Ishikawa (cell line): ENCODE data around the gene SERPINC1.

Experiments
- CEBPB ChIP-seq: IDR thresholded peaks from 2 replicates; pipeline ENCODE4 v1.6.1; 2012
- CREB1 ChIP-seq: IDR thresholded peaks from 2 replicates; pipeline ENCODE4 v1.6.1; 2012; ENCODE audit warnings: low read depth
- EGR1 ChIP-seq: IDR thresholded peaks from 2 replicates; pipeline ENCODE4 v1.6.1; 2012
- EP300 ChIP-seq: IDR thresholded peaks from 2 replicates; pipeline ENCODE4 v1.6.1; 2012; ENCODE audit warnings: borderline replicate concordance
- FOXM1 ChIP-seq: IDR thresholded peaks from 2 replicates; pipeline ENCODE4 v1.6.1; 2012; ENCODE audit warnings: low read depth, borderline replicate concordance
- MAX ChIP-seq: IDR thresholded peaks from 2 replicates; pipeline ENCODE4 v1.6.1; 2012
- NFIC ChIP-seq: IDR thresholded peaks from 2 replicates; pipeline ENCODE4 v1.6.1; 2012
- RAD21 ChIP-seq: IDR thresholded peaks from 2 replicates; pipeline ENCODE4 v1.6.1; 2012; ENCODE audit warnings: low read depth
- TAF1 ChIP-seq: IDR thresholded peaks from 2 replicates; pipeline ENCODE4 v1.6.1; 2012; ENCODE audit warnings: low read depth, mild to moderate bottlenecking
- TCF12 ChIP-seq: IDR thresholded peaks from 2 replicates; pipeline ENCODE4 v1.6.1; 2012; ENCODE audit warnings: low read depth
- TEAD4 ChIP-seq: IDR thresholded peaks from 2 replicates; pipeline ENCODE4 v1.6.1; 2012
- USF1 ChIP-seq: IDR thresholded peaks from 2 replicates; pipeline ENCODE4 v1.6.1; 2012
- YY1 ChIP-seq: IDR thresholded peaks from 2 replicates; pipeline ENCODE4 v1.6.1; 2012; ENCODE audit warnings: low read depth
- ZBTB7A ChIP-seq: IDR thresholded peaks from 2 replicates; pipeline ENCODE4 v1.6.1; 2012; ENCODE audit warnings: low read depth
- TF ChIP-seq, protein P1 (sequence below): IDR thresholded peaks from 2 replicates; pipeline ENCODE4 v1.6.1; 2012; ENCODE audit warnings: low read depth, mild to moderate bottlenecking

SERPINC1 gene

GRCh38 chr1:173863224-173864161 is 53.6 kb downstream of the SERPINC1 start:
- TF ChIP-seq EGR1, result no peak
- TF ChIP-seq TAF1, result no peak
- no peak for TF ChIP-seq ZBTB7A
- TF ChIP-seq, protein P1, sequence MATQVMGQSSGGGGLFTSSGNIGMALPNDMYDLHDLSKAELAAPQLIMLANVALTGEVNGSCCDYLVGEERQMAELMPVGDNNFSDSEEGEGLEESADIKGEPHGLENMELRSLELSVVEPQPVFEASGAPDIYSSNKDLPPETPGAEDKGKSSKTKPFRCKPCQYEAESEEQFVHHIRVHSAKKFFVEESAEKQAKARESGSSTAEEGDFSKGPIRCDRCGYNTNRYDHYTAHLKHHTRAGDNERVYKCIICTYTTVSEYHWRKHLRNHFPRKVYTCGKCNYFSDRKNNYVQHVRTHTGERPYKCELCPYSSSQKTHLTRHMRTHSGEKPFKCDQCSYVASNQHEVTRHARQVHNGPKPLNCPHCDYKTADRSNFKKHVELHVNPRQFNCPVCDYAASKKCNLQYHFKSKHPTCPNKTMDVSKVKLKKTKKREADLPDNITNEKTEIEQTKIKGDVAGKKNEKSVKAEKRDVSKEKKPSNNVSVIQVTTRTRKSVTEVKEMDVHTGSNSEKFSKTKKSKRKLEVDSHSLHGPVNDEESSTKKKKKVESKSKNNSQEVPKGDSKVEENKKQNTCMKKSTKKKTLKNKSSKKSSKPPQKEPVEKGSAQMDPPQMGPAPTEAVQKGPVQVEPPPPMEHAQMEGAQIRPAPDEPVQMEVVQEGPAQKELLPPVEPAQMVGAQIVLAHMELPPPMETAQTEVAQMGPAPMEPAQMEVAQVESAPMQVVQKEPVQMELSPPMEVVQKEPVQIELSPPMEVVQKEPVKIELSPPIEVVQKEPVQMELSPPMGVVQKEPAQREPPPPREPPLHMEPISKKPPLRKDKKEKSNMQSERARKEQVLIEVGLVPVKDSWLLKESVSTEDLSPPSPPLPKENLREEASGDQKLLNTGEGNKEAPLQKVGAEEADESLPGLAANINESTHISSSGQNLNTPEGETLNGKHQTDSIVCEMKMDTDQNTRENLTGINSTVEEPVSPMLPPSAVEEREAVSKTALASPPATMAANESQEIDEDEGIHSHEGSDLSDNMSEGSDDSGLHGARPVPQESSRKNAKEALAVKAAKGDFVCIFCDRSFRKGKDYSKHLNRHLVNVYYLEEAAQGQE, result peak; percentile 8; the same call in 1 of the 2 replicates
- no peak for TF ChIP-seq RAD21
- no peak for TF ChIP-seq FOXM1
- no peak for TF ChIP-seq EP300
- no peak for TF ChIP-seq CREB1
- 0 out of 2 replicates have a peak, but pooled peaks have one; percentile 7 for TF ChIP-seq NFIC
- TF ChIP-seq TCF12, result no peak

DNA sequence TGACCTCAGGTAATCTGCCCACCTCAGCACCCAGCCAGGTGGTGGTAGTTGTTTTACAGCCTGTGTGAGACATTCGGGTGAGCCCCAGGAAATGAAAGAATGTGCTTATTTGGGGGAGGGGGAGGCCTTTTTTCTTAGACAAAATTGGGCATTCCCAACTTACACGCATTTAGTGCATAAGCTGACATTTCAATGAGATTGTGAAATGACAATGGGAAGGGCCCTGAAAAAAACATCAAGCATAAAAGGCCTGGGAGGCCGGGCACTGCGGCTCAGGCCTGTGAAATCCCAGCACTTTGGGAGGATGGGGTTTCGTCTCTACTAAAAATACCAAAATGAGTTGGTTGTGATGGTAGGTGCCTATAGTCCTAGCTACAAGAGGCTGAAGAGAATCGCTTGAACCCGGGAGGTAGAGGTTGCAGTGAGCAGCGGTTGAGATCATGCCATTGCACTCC is 54.3 kb downstream of the SERPINC1 start:
- no peak for TF ChIP-seq MAX
- no peak for TF ChIP-seq CREB1
- TF ChIP-seq, protein P1, result no peak
- no peak for TF ChIP-seq TAF1
- TF ChIP-seq ZBTB7A, result no peak
- TF ChIP-seq YY1, result no peak
- no peak for TF ChIP-seq EGR1
- no peak for TF ChIP-seq TCF12
- TF ChIP-seq FOXM1, result no peak
- no peak for TF ChIP-seq RAD21

DNA sequence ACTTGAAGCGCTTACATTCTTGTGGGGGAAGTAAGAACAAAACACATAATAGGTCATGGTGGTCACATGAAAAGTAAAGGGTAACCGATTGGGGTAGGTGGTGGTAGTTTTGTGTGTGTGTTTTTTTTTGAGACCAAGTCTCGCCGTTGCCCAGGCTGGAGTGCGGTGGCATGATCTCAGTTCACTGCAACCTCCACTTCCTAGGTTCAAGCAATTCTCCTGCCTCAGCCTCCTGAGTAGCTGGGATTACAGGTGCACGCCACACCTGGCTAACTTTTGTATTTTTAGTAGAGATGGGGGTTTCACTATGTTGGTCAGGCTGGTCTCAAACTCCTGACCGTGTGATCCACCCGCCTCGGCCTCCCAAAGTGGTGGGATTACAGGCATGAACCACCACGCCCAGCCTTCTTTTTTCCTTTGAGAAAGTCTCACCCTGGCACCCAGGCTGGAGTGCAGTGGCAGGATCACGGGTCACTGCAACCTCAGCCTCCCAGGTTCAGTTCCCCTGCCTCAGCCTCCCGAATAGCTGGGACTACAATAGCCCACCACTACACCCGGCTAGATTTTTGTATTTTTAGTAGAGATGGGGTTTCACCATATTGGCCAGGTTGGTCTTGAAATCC is 54.9 kb downstream of the SERPINC1 start:
- 0 out of 2 replicates have a peak, but pooled peaks have one; percentile 20 for TF ChIP-seq MAX

DNA sequence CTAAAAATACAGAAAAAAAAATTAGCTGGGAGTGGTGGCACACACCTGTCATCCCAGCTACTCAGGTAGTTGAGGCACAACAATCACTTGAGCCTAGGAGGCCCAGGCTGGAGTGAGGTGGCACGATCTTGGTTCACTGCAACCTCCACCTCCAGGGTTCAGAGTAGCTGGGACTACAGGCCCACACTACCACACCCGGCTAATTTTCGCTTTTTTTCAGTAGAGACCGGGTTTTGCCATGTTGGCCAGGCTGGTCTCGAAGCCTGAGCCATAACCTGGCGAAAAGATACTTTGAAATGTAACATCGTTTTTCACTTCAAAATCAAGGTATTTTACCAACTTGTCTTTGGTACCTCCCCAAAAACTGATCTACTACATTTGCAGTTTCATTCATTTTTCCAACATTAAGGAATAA is 55.4 kb downstream of the SERPINC1 start:
- TF ChIP-seq USF1 (no peak), FOXM1 (no peak), MAX (no peak), YY1 (no peak), TCF12 (peak; percentile 15; the same call in 1 of the 2 replicates), TEAD4 (no peak)

DNA sequence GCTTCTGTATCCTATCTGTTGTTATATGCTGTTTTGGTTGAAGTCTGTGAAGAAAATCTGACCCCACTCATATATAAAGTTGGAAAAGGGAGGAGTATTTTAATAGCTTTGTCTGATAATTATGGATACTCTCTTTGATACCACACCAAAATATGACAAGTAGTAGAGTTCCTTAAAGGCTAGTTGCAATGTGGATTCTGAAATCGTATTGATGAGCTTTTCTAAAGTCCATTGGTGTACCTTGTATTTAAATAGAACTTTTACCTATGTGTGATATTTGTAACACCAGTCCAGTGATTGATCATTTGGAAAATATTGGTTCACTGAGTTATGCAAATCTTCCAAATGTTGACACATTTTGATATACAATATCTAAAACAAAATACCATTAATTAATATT is 57.1 kb downstream of the SERPINC1 start:
- no peak for TF ChIP-seq CEBPB
- TF ChIP-seq MAX, result no peak
- TF ChIP-seq EP300, result no peak
- TF ChIP-seq RAD21, result no peak
- TF ChIP-seq, protein P1, result no peak
- TF ChIP-seq FOXM1, result no peak
- TF ChIP-seq TCF12, result no peak
- no peak for TF ChIP-seq TAF1
- no peak for TF ChIP-seq YY1
- no peak for TF ChIP-seq TEAD4
- TF ChIP-seq USF1, result no peak
- TF ChIP-seq EGR1, result no peak
- no peak for TF ChIP-seq ZBTB7A
- TF ChIP-seq NFIC, result no peak
- no peak for TF ChIP-seq CREB1
